Progenitor cell of endocrine pancreas (in vitro differentiated cells): ENCODE results near the gene SPSB2. TPM values are rescaled to one million over a fixed set of nuclear protein-coding genes. Genes with fewer than 3 reads are reported as not detected.
"Not testable (repeated sequence)": the region's sequence is repeated elsewhere in the genome, so short reads cannot be mapped to it uniquely, and the experiment has no call there.

Experiments used
- DNase-seq: peaks from one replicate; pipeline ENCODE4 v3.0.0; 2021; ENCODE audit warnings: low spot score; ENCODE audit not compliant: unreplicated experiment
- H3K27ac Mint-ChIP-seq: 2 replicates; pipeline ENCODE4 v1.8.0; 2021; ENCODE audit warnings: mild to moderate bottlenecking, moderate library complexity, mixed read lengths
- H3K27me3 Mint-ChIP-seq: 2 replicates; pipeline ENCODE4 v1.8.0; 2021; ENCODE audit warnings: mixed read lengths
- H3K36me3 Mint-ChIP-seq: 2 replicates; pipeline ENCODE4 v1.8.0; 2022; ENCODE audit warnings: mixed read lengths; ENCODE audit not compliant: insufficient read depth
- H3K4me1 Mint-ChIP-seq: 2 replicates; pipeline ENCODE4 v1.8.0; 2021; ENCODE audit warnings: low read depth, mixed read lengths
- H3K4me3 Mint-ChIP-seq: 2 replicates; pipeline ENCODE4 v1.8.0; 2021; ENCODE audit warnings: low read depth, mild to moderate bottlenecking, moderate library complexity, mixed read lengths
- H3K9me3 Mint-ChIP-seq: 2 replicates; pipeline ENCODE4 v1.8.0; 2021; ENCODE audit warnings: low read depth, mixed read lengths
- CTCF ChIP-seq: fragments of 200-600 bp; sonication (generic); IDR thresholded peaks from one replicate; pipeline ENCODE4 v1.5.0; 2021; ENCODE audit warnings: antibody characterized with exemption, mild to moderate bottlenecking; ENCODE audit not compliant: unreplicated experiment
- total RNA-seq: library from RNA; stranded (reverse); gene quantifications from 2 replicates; pipeline ENCODE4 v1.2.1, GENCODE V29; 2021

SPSB2 gene
- total RNA-seq, 1 donor from 2014 or later = 11.7 TPM

DNA sequence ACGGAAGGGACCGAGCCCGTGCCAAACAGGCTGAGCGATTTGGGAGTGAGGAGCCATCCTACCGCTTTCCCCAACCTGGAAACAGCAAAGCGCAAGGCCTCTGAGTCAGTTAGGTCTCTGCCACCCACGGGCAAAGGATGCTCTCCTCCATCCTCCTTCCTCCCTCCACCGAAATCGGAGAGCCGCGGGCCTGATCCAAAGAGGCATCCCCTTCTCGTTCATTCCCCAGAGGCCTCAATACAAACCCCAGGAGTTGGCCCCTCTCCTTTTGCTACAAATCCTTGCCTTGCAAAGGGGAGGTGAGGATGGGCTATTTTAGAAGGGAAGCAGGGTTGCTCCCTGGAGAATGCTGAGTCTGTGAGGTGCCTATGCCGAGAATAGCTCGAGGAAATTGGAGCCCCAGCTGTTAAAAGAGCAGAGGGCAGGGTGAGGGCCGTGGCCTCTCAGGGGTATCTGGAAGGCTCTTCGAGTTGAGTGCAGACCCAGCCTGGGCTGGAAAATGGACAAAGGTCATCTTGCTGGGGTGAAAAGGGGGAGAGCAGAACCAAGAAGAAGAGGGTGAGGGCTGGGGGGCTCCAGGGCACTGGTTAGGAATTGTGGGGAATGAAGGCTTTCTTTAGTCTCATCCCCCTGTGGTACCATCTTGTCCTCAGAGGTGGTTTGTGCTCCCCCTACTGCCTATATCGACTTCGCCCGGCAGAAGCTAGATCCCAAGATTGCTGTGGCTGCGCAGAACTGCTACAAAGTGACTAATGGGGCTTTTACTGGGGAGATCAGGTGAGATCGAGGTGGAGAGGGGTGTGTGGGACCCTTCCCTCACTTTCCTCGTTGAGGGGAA, 4.7 kb downstream of the SPSB2 start:
- Mint-ChIP-seq H3K4me1 (peaks cover 27% of the 10 kb centered on the region), H3K4me3 (peak overlapping the region; percentile 94), H3K27ac (peak overlapping the region; percentile 85), H3K9me3 (no peaks in the 10 kb centered on the region), H3K27me3 (peaks cover 10% of the 10 kb centered on the region), H3K36me3 (peaks cover 32% of the 10 kb centered on the region)
- DNase-seq = no peak
- TF ChIP-seq CTCF = no peak

DNA sequence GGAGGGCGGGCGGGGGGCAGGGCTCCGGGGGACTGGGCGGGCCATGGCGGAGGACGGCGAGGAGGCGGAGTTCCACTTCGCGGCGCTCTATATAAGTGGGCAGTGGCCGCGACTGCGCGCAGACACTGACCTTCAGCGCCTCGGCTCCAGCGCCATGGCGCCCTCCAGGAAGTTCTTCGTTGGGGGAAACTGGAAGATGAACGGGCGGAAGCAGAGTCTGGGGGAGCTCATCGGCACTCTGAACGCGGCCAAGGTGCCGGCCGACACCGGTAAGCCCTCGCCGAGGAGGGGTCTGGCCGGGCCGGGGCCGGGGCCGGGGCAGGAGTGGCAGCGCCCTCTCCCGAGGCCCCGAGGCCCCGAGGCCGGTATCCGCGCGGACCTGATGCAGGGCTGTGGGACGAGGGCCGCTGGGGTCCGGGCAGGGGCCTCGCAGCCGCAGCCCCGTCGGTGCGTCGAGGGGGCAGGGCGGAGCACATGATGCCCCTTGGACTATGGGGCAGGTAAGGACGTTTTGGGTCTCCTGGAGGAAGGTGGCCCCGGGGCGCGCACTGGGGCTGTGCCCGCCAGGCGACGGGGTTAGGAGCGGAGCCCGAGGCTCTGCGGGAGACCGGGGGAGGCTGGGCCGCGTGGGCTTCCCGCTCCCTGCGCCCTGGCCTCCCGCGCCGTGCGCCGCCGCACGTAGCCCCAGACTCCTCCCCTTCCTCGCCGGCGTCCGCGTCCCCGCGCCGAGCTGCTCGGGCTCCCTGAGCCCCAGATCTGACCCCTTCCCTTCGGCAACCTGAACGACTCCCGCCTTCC, 5.5 kb downstream of the SPSB2 start, which contains the start of gene TPI1:
Gene TPI1 (plus strand): TSS at position 119 of the 798 bp plus-strand sequence. CDS start 36 bp downstream, at position 155.
- peaks cover 27% of the 10 kb centered on the region for H3K4me1 Mint-ChIP-seq
- TF ChIP-seq CTCF = no peak
- peaks cover 10% of the 10 kb centered on the region for H3K27me3 Mint-ChIP-seq
- no peaks in the 10 kb centered on the region for H3K9me3 Mint-ChIP-seq
- H3K36me3 Mint-ChIP-seq = peaks cover 34% of the 10 kb centered on the region
- H3K4me3 Mint-ChIP-seq = peak within 1 kb of the TSS; percentile 94
- DNase-seq = peak; percentile 82
- peak within 1 kb of the TSS; percentile 97 for H3K27ac Mint-ChIP-seq

GRCh38 chr12:6866920-6867412, 6.1 kb downstream of the SPSB2 start:
- no peak for DNase-seq
- peaks cover 38% of the 10 kb centered on the region for H3K36me3 Mint-ChIP-seq
- no peak for TF ChIP-seq CTCF
- peak overlapping the region; percentile 71 for H3K27ac Mint-ChIP-seq
- no peaks in the 10 kb centered on the region for H3K9me3 Mint-ChIP-seq
- peaks cover 10% of the 10 kb centered on the region for H3K27me3 Mint-ChIP-seq
- peak overlapping the region; percentile 94 for H3K4me3 Mint-ChIP-seq
- peaks cover 22% of the 10 kb centered on the region for H3K4me1 Mint-ChIP-seq

- Mint-ChIP-seq H3K27me3 (peaks cover 10% of the 10 kb centered on the region), H3K27ac (no peak overlapping the region), H3K36me3 (peaks cover 42% of the 10 kb centered on the region), H3K4me3 (peak overlapping the region; percentile 94), H3K9me3 (no peaks in the 10 kb centered on the region), H3K4me1 (peaks cover 18% of the 10 kb centered on the region)
- TF ChIP-seq CTCF = no peak
- no peak for DNase-seq
Measured at GRCh38 chr12:6866163-6866919, 6.8 kb downstream of the SPSB2 start.

- H3K27ac Mint-ChIP-seq, DNase-seq, H3K9me3 Mint-ChIP-seq: not testable (repeated sequence)
- peak overlapping the region; percentile 24 for H3K4me3 Mint-ChIP-seq
- peaks cover 44% of the 10 kb centered on the region for H3K36me3 Mint-ChIP-seq
- peaks cover 18% of the 10 kb centered on the region for H3K4me1 Mint-ChIP-seq
- H3K27me3 Mint-ChIP-seq = peaks cover 10% of the 10 kb centered on the region
Measured at GRCh38 chr12:6865307-6865706, 7.8 kb downstream of the SPSB2 start.
